Measurements from ENCODE around the gene MBNL1.

DNA sequence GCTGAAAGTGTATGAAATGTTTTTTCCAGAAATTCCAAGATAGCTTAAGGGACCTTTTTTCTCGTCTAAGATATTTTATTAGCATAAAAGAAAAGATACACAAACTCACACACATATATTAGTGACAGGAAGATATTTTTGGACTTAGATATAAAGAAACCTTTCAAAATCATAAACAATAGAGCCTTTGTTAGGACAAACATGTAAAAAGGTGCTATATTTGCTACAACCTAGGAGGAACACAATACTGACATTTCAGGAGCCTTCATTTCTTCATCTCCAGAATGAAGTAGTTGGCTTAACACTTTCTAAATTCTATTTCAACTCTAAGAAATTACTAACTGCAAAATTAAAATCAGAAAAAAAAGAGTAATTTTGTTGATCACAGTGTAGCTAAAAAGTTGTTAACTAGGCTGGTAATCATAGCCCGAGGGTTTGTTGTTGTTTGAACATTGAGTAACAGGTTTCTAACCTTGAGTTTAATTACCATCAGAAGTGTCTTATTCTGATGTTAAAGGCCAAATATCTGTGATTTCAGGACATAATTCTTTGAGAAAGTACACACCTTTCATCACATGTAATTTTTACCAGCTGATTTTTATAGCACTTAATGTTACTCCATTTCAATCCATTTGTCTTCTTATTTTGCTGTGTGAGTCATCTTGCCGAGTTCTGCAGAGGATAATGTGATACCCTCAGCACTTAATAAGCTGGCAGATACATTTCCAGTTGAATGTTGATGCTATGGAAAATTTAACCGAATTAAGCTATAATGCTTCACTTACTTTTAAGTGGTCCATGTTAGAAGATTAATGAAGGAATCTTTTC lies 97.3 kb downstream of the MBNL1 start:
- TF ChIP-seq, protein P1, sequence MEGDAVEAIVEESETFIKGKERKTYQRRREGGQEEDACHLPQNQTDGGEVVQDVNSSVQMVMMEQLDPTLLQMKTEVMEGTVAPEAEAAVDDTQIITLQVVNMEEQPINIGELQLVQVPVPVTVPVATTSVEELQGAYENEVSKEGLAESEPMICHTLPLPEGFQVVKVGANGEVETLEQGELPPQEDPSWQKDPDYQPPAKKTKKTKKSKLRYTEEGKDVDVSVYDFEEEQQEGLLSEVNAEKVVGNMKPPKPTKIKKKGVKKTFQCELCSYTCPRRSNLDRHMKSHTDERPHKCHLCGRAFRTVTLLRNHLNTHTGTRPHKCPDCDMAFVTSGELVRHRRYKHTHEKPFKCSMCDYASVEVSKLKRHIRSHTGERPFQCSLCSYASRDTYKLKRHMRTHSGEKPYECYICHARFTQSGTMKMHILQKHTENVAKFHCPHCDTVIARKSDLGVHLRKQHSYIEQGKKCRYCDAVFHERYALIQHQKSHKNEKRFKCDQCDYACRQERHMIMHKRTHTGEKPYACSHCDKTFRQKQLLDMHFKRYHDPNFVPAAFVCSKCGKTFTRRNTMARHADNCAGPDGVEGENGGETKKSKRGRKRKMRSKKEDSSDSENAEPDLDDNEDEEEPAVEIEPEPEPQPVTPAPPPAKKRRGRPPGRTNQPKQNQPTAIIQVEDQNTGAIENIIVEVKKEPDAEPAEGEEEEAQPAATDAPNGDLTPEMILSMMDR (conservative IDR thresholded peaks at IDR 0.05 in 1 of 2, IDR thresholded peaks at IDR 0.05 in 1 of 2; ENCODE audit: extremely low read depth in 1 of 2, insufficient read depth in 1 of 2, low read depth in 1 of 2, low read length in 2 of 2) = no peak
- TF ChIP-seq EZH2 (IDR thresholded peaks at IDR 0.05; ENCODE audit: borderline replicate concordance, low read length) = no peak

Measured in mammary epithelial cell (primary cell).